ENCODE data around the gene DDX27. TPM values are rescaled to one million over a fixed set of nuclear protein-coding genes. Genes with fewer than 3 reads are reported as not detected.

Gene DDX27
- total RNA-seq, 2 experiments from 2014 or later: 116 to 126 TPM

DNA sequence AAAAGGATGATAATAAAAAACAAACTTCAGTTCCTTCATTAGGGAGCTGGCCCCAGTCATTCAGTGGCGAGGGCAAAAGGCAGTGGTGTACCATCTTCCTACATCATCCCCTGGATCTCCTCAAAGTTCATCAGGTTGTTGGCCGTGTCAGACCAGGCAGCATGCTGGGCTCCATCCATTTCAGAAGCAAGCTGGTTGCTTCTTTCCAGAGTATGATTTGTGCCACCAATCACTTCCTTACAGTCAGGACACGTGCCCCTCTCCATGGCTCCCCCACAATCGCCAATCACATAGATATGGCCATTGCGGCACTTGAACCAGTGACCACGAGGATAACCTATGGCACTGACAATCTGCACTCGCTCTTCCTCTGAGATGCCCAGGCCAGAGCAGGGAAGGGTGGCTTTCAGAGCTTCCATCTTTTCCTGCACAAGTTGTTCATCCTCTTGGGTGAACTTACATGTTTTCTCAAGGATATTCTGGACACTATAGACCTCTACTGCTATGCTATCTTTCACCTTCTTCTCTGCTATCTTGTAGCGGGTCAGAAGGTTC is 28.0 kb downstream of the DDX27 start:
- Mint-ChIP-seq H3K4me1 (ENCODE audit: low read depth) (peaks cover 5% of the 10 kb centered on the region), H3K4me3 (no peak overlapping the region), H3K36me3 (ENCODE audit: low read depth) (peaks cover 90% of the 10 kb centered on the region), H3K9me3 (no peaks in the 10 kb centered on the region), H3K27ac (peak overlapping the region; percentile 64), H3K27me3 (no peaks in the 10 kb centered on the region)
- H3K36me3 ChIP-seq (ENCODE audit: insufficient read depth, low read length): peaks cover 90% of the 10 kb centered on the region
- ATAC-seq (ENCODE audit: poor library complexity) (no peak), DNase-seq (no peak)
- H3K27ac ChIP-seq (ENCODE audit: low read depth in 1 of 2, low read length in 2 of 2): no peak overlapping the region
- H3K4me1 ChIP-seq (ENCODE audit: insufficient read depth, low read length): no peaks in the 10 kb centered on the region
- no peak for TF ChIP-seq CTCF (IDR thresholded peaks at IDR 0.05)
- intact Hi-C loops (cut with DNase I, micrococcal nuclease): loop anchor here in 1 of 2 experiments (1.0 to 5.0 kb wide), 2 partner anchors 18 to 75 kb away; no protein-coding TSS in a partner anchor
- H3K9me3 ChIP-seq (ENCODE audit: control insufficient read depth in 1 of 2, insufficient read depth in 1 of 2, low read length in 2 of 2): no peaks in the 10 kb centered on the region
- POLR2A ChIA-PET: no interaction called here
- no peaks in the 10 kb centered on the region for H3K27me3 ChIP-seq (ENCODE audit: control insufficient read depth in 1 of 2, insufficient read depth in 2 of 2, low read length in 2 of 2)
- no peak overlapping the region for H3K4me3 ChIP-seq (ENCODE audit: low read length)
- CTCF ChIA-PET: interaction anchor here (1.0 to 1.2 kb wide), 3 partner anchors 30 to 115 kb away, joined by 3 read pairs; no protein-coding TSS in a partner anchor

GRCh38 chr20:49247792-49248191 is 28.6 kb downstream of the DDX27 start:
- peaks cover 91% of the 10 kb centered on the region for H3K36me3 Mint-ChIP-seq (ENCODE audit: low read depth)
- H3K4me1 ChIP-seq (ENCODE audit: insufficient read depth, low read length): no peaks in the 10 kb centered on the region
- CTCF ChIA-PET: interaction anchor here (1.0 to 1.2 kb wide), 3 partner anchors 30 to 115 kb away, joined by 3 read pairs; no protein-coding TSS in a partner anchor

DNA sequence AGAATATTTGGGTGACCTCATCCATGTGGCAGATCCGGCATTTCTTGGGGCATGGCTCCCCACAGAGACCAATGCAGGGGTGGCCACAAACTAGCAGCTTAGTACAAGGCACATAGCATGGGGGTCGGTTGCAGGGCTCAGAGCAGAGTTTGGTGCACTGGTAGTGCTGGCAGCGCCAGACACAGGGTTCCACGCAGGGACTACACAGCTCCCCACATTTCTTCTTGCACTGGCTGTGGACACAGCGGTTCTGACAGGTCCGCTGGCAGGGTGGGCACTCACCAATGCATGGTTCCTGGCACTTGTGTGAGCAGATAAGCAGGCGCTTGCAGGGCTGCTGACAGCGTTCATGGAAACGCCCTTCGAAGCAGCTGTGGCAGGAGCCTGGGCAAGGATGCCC is 29.1 kb downstream of the DDX27 start:
- Histone ChIP-seq H3K36me3 (ENCODE audit: insufficient read depth, low read length) (peaks cover 92% of the 10 kb centered on the region), H3K4me3 (ENCODE audit: low read length) (no peak overlapping the region), H3K9me3 (ENCODE audit: control insufficient read depth in 1 of 2, insufficient read depth in 1 of 2, low read length in 2 of 2) (no peaks in the 10 kb centered on the region), H3K4me1 (ENCODE audit: insufficient read depth, low read length) (no peaks in the 10 kb centered on the region), H3K27ac (ENCODE audit: low read depth in 1 of 2, low read length in 2 of 2) (no peak overlapping the region), H3K27me3 (ENCODE audit: control insufficient read depth in 1 of 2, insufficient read depth in 2 of 2, low read length in 2 of 2) (no peaks in the 10 kb centered on the region)
- H3K27ac Mint-ChIP-seq: peak overlapping the region; percentile 64
- H3K36me3 Mint-ChIP-seq (ENCODE audit: low read depth): peaks cover 91% of the 10 kb centered on the region
- ChIA-PET POLR2A (no interaction called here), CTCF (interaction anchor here (1.0 to 1.1 kb wide), 2 partner anchors 31 to 116 kb away, joined by 3 read pairs; no protein-coding TSS in a partner anchor)
- H3K9me3 Mint-ChIP-seq: no peaks in the 10 kb centered on the region
- DNase-seq (no peak), ATAC-seq (ENCODE audit: poor library complexity) (no peak)
- intact Hi-C loops (cut with DNase I, micrococcal nuclease): loop anchor here in 1 of 2 experiments (5.0 kb wide), 1 partner anchor 74 kb away; no protein-coding TSS in a partner anchor
- no peaks in the 10 kb centered on the region for H3K27me3 Mint-ChIP-seq
- no peak overlapping the region for H3K4me3 Mint-ChIP-seq
- TF ChIP-seq CTCF (IDR thresholded peaks at IDR 0.05): no peak
- H3K4me1 Mint-ChIP-seq (ENCODE audit: low read depth): peaks cover 5% of the 10 kb centered on the region

More at GRCh38 chr20:49247792-49248191, 28.6 kb downstream of the DDX27 start:
- Mint-ChIP-seq H3K27ac (peak overlapping the region; percentile 64), H3K9me3 (no peaks in the 10 kb centered on the region), H3K27me3 (no peaks in the 10 kb centered on the region), H3K4me1 (ENCODE audit: low read depth) (peaks cover 5% of the 10 kb centered on the region), H3K4me3 (no peak overlapping the region)
- ATAC-seq (ENCODE audit: poor library complexity) (no peak), DNase-seq (no peak)
- no peak overlapping the region for H3K4me3 ChIP-seq (ENCODE audit: low read length)
- POLR2A ChIA-PET: no interaction called here
- no peak overlapping the region for H3K27ac ChIP-seq (ENCODE audit: low read depth in 1 of 2, low read length in 2 of 2)
- H3K36me3 ChIP-seq (ENCODE audit: insufficient read depth, low read length): peaks cover 92% of the 10 kb centered on the region
- H3K27me3 ChIP-seq (ENCODE audit: control insufficient read depth in 1 of 2, insufficient read depth in 2 of 2, low read length in 2 of 2): no peaks in the 10 kb centered on the region
- intact Hi-C loops (cut with DNase I, micrococcal nuclease): loop anchor here in 1 of 2 experiments (1.0 to 5.0 kb wide), 2 partner anchors 18 to 75 kb away; no protein-coding TSS in a partner anchor
- H3K9me3 ChIP-seq (ENCODE audit: control insufficient read depth in 1 of 2, insufficient read depth in 1 of 2, low read length in 2 of 2): no peaks in the 10 kb centered on the region
- TF ChIP-seq CTCF (IDR thresholded peaks at IDR 0.05): no peak
